ENCODE results near the gene AHI1. TPM values are rescaled to one million over a fixed set of nuclear protein-coding genes. Genes with fewer than 3 reads are reported as not detected.

The AHI1 gene
- total RNA-seq, 2 experiments from 2014 or later, result 21.1 to 27.5 TPM

DNA sequence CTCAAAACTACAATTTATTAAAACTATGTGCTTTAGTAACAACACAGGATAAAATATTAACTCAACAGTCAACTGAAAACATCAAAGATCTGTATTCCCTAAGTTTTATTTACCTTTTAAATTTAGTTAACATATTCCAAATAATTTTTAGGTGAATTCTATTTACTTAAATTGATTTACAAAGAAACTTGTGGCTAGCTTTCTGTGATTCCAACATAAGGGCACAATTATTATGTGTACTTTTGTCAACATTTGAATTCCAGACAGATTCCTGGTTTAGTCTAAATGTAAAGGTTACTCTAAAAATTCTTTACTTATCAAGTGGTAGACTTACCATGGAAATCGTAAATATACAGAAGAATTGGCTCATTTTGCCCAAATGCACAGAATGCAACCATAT is 70.7 kb downstream of the AHI1 start:
- POLR2A ChIA-PET, result no interaction called here
- intact Hi-C loops (cut with DNase I, micrococcal nuclease), result loop anchor here (5.0 to 10.0 kb wide), 2 partner anchors 280 to 422 kb away; no protein-coding TSS in a partner anchor

DNA sequence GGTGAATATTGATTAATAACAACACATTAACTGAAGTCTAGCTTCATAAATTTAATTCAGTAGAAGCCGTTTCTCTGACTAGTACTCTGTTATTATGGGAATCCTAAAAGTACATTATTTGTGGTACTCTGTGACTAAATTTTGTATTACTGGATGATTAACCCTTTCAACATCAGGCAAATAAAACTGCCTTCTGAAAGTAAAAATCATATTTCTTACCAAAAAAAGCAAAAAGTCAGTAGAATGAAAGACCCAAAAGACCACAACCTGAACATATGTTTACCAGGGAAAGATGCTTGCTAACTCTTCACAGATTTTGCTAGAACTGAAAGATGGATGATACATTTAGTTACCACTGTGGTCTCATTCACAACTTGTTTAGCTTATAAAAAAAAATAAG is 73.2 kb downstream of the AHI1 start:
- H3K4me3 Mint-ChIP-seq, result no peak overlapping the region
- no peaks in the 10 kb centered on the region for H3K4me1 Mint-ChIP-seq (ENCODE audit: low read depth)
- no peak for TF ChIP-seq CTCF (IDR thresholded peaks at IDR 0.05)
- H3K27me3 ChIP-seq (ENCODE audit: control insufficient read depth in 1 of 2, insufficient read depth in 2 of 2, low read length in 2 of 2), result no peaks in the 10 kb centered on the region
- no peaks in the 10 kb centered on the region for H3K9me3 ChIP-seq (ENCODE audit: control insufficient read depth in 1 of 2, insufficient read depth in 1 of 2, low read length in 2 of 2)
- H3K36me3 Mint-ChIP-seq (ENCODE audit: low read depth), result no peaks in the 10 kb centered on the region
- H3K27ac ChIP-seq (ENCODE audit: low read depth in 1 of 2, low read length in 2 of 2), result no peak overlapping the region
- DNase-seq (no peak), ATAC-seq (ENCODE audit: poor library complexity) (no peak)
- H3K4me3 ChIP-seq (ENCODE audit: low read length), result no peak overlapping the region
- H3K27ac Mint-ChIP-seq, result no peak overlapping the region
- H3K4me1 ChIP-seq (ENCODE audit: insufficient read depth, low read length), result no peaks in the 10 kb centered on the region
- CTCF ChIA-PET, result no interaction called here
- no peaks in the 10 kb centered on the region for H3K27me3 Mint-ChIP-seq
- no peaks in the 10 kb centered on the region for H3K9me3 Mint-ChIP-seq
- POLR2A ChIA-PET, result no interaction called here
- no peaks in the 10 kb centered on the region for H3K36me3 ChIP-seq (ENCODE audit: insufficient read depth, low read length)
- intact Hi-C loops (cut with DNase I, micrococcal nuclease), result loop anchor here (2.0 to 10.0 kb wide), 3 partner anchors 237 to 420 kb away; no protein-coding TSS in a partner anchor

More for the DNA sequence above, 70.7 kb downstream of the AHI1 start:
- no peak overlapping the region for H3K27ac ChIP-seq (ENCODE audit: low read depth in 1 of 2, low read length in 2 of 2)
- no peaks in the 10 kb centered on the region for H3K4me1 ChIP-seq (ENCODE audit: insufficient read depth, low read length)
- no peak for TF ChIP-seq CTCF (IDR thresholded peaks at IDR 0.05)
- Mint-ChIP-seq H3K36me3 (ENCODE audit: low read depth) (no peaks in the 10 kb centered on the region), H3K27ac (no peak overlapping the region), H3K4me3 (no peak overlapping the region), H3K4me1 (ENCODE audit: low read depth) (no peaks in the 10 kb centered on the region), H3K27me3 (no peaks in the 10 kb centered on the region), H3K9me3 (no peaks in the 10 kb centered on the region)
- no peak for ATAC-seq (ENCODE audit: poor library complexity)
- no peak overlapping the region for H3K4me3 ChIP-seq (ENCODE audit: low read length)
- no peaks in the 10 kb centered on the region for H3K9me3 ChIP-seq (ENCODE audit: control insufficient read depth in 1 of 2, insufficient read depth in 1 of 2, low read length in 2 of 2)
- no peaks in the 10 kb centered on the region for H3K27me3 ChIP-seq (ENCODE audit: control insufficient read depth in 1 of 2, insufficient read depth in 2 of 2, low read length in 2 of 2)
- no peaks in the 10 kb centered on the region for H3K36me3 ChIP-seq (ENCODE audit: insufficient read depth, low read length)
- no peak for DNase-seq
- CTCF ChIA-PET, result no interaction called here

GRCh38 chr6:135423649-135424128 is 73.9 kb downstream of the AHI1 start:
- intact Hi-C loops (cut with DNase I, micrococcal nuclease), result loop anchor here (2.0 to 10.0 kb wide), 3 partner anchors 236 to 419 kb away; no protein-coding TSS in a partner anchor
- Histone ChIP-seq H3K36me3 (ENCODE audit: insufficient read depth, low read length) (no peaks in the 10 kb centered on the region), H3K27ac (ENCODE audit: low read depth in 1 of 2, low read length in 2 of 2) (no peak overlapping the region), H3K4me1 (ENCODE audit: insufficient read depth, low read length) (no peaks in the 10 kb centered on the region), H3K9me3 (ENCODE audit: control insufficient read depth in 1 of 2, insufficient read depth in 1 of 2, low read length in 2 of 2) (no peaks in the 10 kb centered on the region), H3K4me3 (ENCODE audit: low read length) (no peak overlapping the region), H3K27me3 (ENCODE audit: control insufficient read depth in 1 of 2, insufficient read depth in 2 of 2, low read length in 2 of 2) (no peaks in the 10 kb centered on the region)
- no peaks in the 10 kb centered on the region for H3K27me3 Mint-ChIP-seq
- no peaks in the 10 kb centered on the region for H3K4me1 Mint-ChIP-seq (ENCODE audit: low read depth)
- no peak overlapping the region for H3K27ac Mint-ChIP-seq
- H3K4me3 Mint-ChIP-seq, result no peak overlapping the region
- no peaks in the 10 kb centered on the region for H3K9me3 Mint-ChIP-seq
- no peaks in the 10 kb centered on the region for H3K36me3 Mint-ChIP-seq (ENCODE audit: low read depth)
- ChIA-PET POLR2A (no interaction called here), CTCF (no interaction called here)
- TF ChIP-seq CTCF (IDR thresholded peaks at IDR 0.05), result peak; percentile 74
- DNase-seq (peak in 4 of 14 experiments; percentile 3 to 54 (median 48)), ATAC-seq (ENCODE audit: poor library complexity) (peak; percentile 48)

Data from CD4-positive, alpha-beta T cell (primary cell).